Dermis blood vessel endothelial cell (primary cell): Measurements from ENCODE around the gene NDC80. TPM values are rescaled to one million over a fixed set of nuclear protein-coding genes. Genes with fewer than 3 reads are reported as not detected.
"Not testable (repeated sequence)": the region's sequence is repeated elsewhere in the genome, so short reads cannot be mapped to it uniquely, and the experiment has no call there.

Experiments used
- DNase-seq: peaks from one replicate; pipeline ENCODE4 v3.0.0; 2010
- total RNA-seq: library from RNA; depleted of rRNA; stranded (reverse); fragments of >200 nt; gene quantifications from 2 replicates; pipeline ENCODE4 v1.2.3, GENCODE V29; 2014

The NDC80 gene
- total RNA-seq, 1 donor from 2014 or later, result 9.0 TPM

GRCh38 chr18:2629003-2629402, 57.6 kb downstream of the NDC80 start:
- no peak for DNase-seq

- no peak for DNase-seq
Measured at GRCh38 chr18:2635586-2635985, 64.2 kb downstream of the NDC80 start.

DNA sequence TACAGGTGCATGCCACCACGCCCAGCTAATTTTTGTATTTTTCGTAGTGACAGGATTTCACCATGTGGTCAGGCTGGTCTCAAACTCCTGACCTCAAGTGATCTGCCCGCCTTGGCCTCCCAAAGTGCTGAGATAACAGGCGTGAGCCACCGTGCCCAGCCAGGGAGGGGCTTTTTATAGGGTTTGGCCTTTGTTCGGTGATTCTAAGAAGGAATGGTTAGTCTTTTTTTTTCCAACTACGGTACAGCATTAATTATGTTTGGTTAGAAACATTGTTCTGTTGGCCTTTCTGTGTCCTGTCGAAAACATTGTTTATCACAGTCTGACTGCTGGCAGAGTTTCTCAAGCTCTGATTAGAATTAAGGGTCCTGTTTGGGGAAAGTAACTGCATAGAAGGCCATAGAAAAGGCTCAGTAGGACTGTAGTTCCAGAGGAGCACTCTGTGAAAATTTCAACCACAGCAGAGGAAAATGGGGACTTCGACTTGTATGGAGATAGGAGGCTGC, 64.8 kb downstream of the NDC80 start:
- no peak for DNase-seq

- no peak for DNase-seq
Measured at GRCh38 chr18:2641638-2642037, 70.3 kb downstream of the NDC80 start.

GRCh38 chr18:2642771-2643170, 71.4 kb downstream of the NDC80 start:
- no peak for DNase-seq

GRCh38 chr18:2644535-2644934, 73.2 kb downstream of the NDC80 start:
- no peak for DNase-seq

- no peak for DNase-seq
Measured at GRCh38 chr18:2651981-2652380, 80.6 kb downstream of the NDC80 start.

DNA sequence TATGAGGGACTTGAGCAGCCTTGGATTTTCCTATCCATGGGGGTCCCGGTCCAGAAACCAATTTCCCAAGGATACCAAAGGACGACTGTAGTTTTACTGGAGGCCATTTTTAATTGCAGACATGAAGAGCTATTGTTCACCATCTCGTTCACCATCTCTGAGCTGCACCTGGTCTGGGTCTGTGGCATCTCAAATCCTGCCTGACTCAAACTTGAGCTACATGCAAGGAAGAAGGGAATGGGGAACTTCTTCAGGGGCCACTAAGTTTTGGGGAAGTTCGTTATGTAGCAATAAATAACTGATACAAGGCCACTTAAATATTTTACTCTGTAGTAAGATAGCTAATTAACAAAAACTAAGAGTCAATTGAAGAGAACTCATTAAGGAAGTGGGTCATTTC, 82.1 kb downstream of the NDC80 start:
- DNase-seq, result no peak

- DNase-seq, result peak; percentile 13
Measured at GRCh38 chr18:2654169-2654927, 83.0 kb downstream of the NDC80 start.

- no peak for DNase-seq
Measured at GRCh38 chr18:2654928-2655177, 83.5 kb downstream of the NDC80 start.

- DNase-seq, result peak; percentile 79
Measured at GRCh38 chr18:2655178-2655953, 84.0 kb downstream of the NDC80 start, which contains the start of gene SMCHD1. Gene SMCHD1 (plus strand): TSS chr18:2655726. CDS start chr18:2656076, 350 bp downstream.

DNA sequence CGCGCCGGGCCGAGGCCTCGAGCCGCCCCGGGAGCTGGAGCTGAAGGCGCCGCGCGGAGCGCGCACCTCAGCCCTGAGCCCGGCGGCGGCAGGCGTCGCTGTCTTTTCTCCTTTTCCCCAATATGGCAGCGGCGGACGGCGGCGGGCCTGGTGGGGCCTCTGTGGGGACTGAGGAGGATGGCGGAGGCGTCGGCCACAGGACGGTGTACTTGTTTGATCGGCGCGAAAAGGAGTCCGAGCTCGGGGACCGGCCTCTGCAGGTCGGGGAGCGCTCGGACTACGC, 84.5 kb downstream of the NDC80 start:
- no peak for DNase-seq

- peak; percentile 57 for DNase-seq
Measured at GRCh38 chr18:2656237-2656980, 85.1 kb downstream of the NDC80 start.

DNA sequence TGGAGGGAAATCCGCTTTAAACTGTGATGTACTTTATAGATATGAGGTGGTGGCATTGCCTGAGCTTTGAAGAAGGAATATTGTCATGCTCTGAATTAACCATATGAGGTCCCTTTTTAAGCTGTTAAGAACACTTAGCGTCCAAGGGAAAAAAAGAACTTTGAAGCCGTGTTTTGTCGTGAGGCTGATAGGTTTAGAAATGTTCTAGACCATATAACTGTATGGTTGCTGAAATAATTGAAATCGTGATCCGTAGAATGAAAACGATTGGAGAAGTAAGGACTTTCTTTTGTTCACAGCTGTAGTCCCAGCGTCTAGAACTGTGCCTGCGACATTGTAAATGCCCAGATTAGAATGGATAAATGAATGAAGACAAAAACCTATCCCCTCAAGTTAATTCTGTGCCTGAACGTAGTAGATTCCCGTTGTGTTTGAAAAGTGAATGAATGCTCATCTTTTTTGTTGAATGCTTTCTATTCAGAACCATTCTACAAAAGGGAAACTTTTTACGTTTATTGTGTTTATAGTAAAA, 85.7 kb downstream of the NDC80 start:
- DNase-seq, result peak; percentile 23

GRCh38 chr18:2657788-2658458, 86.6 kb downstream of the NDC80 start:
- DNase-seq, result peak; percentile 86

- DNase-seq, result not testable (repeated sequence)
Measured at GRCh38 chr18:2660849-2661248, 89.5 kb downstream of the NDC80 start.

DNA sequence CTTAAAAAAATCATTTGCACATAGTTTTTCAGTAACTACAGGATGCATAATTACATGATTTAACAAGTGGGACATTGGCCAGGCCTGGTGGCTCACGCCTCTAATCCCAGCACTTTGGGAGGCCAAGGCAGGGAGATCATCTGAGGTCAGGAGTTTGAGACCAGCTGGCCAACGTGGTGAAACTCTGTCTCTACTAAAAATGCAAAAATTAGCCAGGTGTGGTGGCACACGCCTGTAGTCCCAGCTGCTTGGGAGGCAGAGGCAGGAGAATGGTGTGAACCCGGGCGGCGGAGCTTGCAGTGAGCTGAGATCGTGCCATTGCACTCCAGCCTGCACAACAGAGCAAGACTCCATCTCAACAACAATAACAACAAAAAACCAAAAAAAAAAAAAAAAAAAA, 90.9 kb downstream of the NDC80 start:
- DNase-seq, result not testable (repeated sequence)

GRCh38 chr18:2662990-2663389, 91.6 kb downstream of the NDC80 start:
- no peak for DNase-seq
